ENCODE measurements around the gene IL10.

DNA sequence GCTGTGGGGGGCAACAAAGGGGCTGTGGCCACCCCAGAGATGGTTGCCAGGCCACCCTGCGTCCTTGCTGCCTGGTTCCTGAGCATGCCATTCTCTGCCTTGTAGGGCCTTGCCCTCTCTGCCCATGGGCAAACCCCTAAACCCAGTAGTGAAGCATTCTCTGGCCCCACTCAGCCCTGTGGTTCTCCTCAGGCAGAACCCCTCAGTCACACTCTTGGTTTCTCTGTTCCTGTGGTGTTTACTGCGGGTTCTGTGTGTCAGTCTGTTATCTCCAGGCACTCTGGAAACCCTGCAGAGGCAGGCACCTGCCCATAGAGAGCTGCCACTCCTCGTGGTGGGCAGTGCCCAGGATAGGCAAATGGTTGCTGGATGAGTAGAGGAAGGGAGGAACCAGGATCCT lies 42.8 kb downstream of the IL10 start:
- TF ChIP-seq GLIS3 (CRISPR knock-in tag; IDR thresholded peaks at IDR 0.05): no peak
- TF ChIP-seq ZC3H10 (CRISPR knock-in tag; IDR thresholded peaks at IDR 0.05): no peak
- no peak for TF ChIP-seq PPARA (CRISPR knock-in tag; IDR thresholded peaks at IDR 0.05; ENCODE audit: borderline replicate concordance)
- no peak for TF ChIP-seq ZFP3 (CRISPR knock-in tag; IDR thresholded peaks at IDR 0.05)
- TF ChIP-seq, protein P1, sequence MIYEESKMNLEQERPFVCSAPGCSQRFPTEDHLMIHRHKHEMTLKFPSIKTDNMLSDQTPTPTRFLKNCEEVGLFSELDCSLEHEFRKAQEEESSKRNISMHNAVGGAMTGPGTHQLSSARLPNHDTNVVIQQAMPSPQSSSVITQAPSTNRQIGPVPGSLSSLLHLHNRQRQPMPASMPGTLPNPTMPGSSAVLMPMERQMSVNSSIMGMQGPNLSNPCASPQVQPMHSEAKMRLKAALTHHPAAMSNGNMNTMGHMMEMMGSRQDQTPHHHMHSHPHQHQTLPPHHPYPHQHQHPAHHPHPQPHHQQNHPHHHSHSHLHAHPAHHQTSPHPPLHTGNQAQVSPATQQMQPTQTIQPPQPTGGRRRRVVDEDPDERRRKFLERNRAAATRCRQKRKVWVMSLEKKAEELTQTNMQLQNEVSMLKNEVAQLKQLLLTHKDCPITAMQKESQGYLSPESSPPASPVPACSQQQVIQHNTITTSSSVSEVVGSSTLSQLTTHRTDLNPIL (CRISPR knock-in tag; IDR thresholded peaks at IDR 0.05; ENCODE audit: low read depth): no peak
- no peak for TF ChIP-seq TCF4 (CRISPR knock-in tag; IDR thresholded peaks at IDR 0.05; ENCODE audit: borderline replicate concordance)
- TF ChIP-seq, protein P2, sequence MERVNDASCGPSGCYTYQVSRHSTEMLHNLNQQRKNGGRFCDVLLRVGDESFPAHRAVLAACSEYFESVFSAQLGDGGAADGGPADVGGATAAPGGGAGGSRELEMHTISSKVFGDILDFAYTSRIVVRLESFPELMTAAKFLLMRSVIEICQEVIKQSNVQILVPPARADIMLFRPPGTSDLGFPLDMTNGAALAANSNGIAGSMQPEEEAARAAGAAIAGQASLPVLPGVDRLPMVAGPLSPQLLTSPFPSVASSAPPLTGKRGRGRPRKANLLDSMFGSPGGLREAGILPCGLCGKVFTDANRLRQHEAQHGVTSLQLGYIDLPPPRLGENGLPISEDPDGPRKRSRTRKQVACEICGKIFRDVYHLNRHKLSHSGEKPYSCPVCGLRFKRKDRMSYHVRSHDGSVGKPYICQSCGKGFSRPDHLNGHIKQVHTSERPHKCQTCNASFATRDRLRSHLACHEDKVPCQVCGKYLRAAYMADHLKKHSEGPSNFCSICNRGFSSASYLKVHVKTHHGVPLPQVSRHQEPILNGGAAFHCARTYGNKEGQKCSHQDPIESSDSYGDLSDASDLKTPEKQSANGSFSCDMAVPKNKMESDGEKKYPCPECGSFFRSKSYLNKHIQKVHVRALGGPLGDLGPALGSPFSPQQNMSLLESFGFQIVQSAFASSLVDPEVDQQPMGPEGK (CRISPR knock-in tag; IDR thresholded peaks at IDR 0.05; ENCODE audit: borderline replicate concordance): no peak
- no peak for TF ChIP-seq ZFP30 (CRISPR knock-in tag; IDR thresholded peaks at IDR 0.05)
- TF ChIP-seq ARNTL (CRISPR knock-in tag; IDR thresholded peaks at IDR 0.05; ENCODE audit: borderline replicate concordance, low read depth): no peak
- no peak for TF ChIP-seq RARB (CRISPR knock-in tag; IDR thresholded peaks at IDR 0.05)
- no peak for TF ChIP-seq TOX (CRISPR knock-in tag; IDR thresholded peaks at IDR 0.05; ENCODE audit: borderline replicate concordance)
- no peak for TF ChIP-seq ZNF565 (CRISPR knock-in tag; conservative IDR thresholded peaks at IDR 0.05; ENCODE audit: low read depth)
- no peak for TF ChIP-seq ZNF8 (CRISPR knock-in tag; IDR thresholded peaks at IDR 0.05)
- TF ChIP-seq, protein P3, sequence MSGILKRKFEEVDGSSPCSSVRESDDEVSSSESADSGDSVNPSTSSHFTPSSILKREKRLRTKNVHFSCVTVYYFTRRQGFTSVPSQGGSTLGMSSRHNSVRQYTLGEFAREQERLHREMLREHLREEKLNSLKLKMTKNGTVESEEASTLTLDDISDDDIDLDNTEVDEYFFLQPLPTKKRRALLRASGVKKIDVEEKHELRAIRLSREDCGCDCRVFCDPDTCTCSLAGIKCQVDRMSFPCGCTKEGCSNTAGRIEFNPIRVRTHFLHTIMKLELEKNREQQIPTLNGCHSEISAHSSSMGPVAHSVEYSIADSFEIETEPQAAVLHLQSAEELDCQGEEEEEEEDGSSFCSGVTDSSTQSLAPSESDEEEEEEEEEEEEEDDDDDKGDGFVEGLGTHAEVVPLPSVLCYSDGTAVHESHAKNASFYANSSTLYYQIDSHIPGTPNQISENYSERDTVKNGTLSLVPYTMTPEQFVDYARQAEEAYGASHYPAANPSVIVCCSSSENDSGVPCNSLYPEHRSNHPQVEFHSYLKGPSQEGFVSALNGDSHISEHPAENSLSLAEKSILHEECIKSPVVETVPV (CRISPR knock-in tag; IDR thresholded peaks at IDR 0.05): no peak
